Cardiac fibroblast (primary cell): ENCODE data around the gene SOST.

Experiments
- DNase-seq, 2 donors: peaks; one replicate each; pipeline versions ENCODE4 v3.0.0 to v3.0.0-alpha.2; 2010; ENCODE audit warnings: low read depth in 2 of 2
- H3K4me3 ChIP-seq, 2 donors: replicated peaks in 1 of 2; 1 replicate in 1 of 2; 2 replicates in 1 of 2; pipeline ENCODE4 v1.5.1; 2011; ENCODE audit warnings: low read depth in 2 of 2, low read length in 2 of 2, mild to moderate bottlenecking in 2 of 2, moderate library complexity in 1 of 2
- TF ChIP-seq, protein P1 (sequence below): IDR thresholded peaks from one replicate; pipeline ENCODE4 v1.5.1; 2011; ENCODE audit warnings: low read depth, mild to moderate bottlenecking, low read length, inconsistent platforms

Gene SOST

DNA sequence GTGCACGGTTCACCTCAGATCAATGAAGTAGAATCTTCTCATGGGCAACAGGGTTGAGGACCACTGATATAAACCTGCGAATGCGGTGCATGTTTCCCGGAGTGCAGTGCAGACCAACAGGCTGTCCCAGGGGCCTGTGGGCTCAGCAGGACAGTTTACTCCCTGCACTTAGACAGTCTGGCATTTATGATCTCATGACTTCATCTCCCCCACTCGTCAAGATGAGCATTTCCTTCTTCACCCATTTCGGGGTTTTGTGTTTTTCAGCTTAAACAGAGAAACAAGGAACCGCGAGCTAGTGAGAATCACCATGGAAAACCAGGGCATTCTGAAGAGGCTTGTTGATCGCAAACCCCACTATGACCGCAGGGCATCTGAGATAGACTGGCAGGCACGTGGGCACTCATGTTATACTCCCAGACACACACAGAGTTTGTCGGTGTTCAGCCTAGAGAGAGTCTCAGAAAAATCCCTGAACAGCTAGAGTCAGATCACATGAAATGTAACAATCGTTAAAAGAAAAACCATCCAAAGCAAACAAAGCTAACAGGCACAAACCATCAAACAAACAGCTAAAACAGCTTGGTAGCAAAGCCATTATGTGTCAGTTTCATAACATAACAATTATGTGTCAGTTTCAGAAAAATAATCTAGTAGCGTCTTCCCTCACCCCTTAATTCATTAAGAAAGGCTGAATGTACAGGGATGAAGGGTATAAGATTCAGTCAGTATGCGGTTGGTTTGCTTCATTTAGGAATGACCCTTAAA is 24.5 kb upstream of the SOST start:
- DNase-seq = no peak
- TF ChIP-seq, protein P1, sequence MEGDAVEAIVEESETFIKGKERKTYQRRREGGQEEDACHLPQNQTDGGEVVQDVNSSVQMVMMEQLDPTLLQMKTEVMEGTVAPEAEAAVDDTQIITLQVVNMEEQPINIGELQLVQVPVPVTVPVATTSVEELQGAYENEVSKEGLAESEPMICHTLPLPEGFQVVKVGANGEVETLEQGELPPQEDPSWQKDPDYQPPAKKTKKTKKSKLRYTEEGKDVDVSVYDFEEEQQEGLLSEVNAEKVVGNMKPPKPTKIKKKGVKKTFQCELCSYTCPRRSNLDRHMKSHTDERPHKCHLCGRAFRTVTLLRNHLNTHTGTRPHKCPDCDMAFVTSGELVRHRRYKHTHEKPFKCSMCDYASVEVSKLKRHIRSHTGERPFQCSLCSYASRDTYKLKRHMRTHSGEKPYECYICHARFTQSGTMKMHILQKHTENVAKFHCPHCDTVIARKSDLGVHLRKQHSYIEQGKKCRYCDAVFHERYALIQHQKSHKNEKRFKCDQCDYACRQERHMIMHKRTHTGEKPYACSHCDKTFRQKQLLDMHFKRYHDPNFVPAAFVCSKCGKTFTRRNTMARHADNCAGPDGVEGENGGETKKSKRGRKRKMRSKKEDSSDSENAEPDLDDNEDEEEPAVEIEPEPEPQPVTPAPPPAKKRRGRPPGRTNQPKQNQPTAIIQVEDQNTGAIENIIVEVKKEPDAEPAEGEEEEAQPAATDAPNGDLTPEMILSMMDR = no peak
- H3K4me3 ChIP-seq = no peak overlapping the region

DNA sequence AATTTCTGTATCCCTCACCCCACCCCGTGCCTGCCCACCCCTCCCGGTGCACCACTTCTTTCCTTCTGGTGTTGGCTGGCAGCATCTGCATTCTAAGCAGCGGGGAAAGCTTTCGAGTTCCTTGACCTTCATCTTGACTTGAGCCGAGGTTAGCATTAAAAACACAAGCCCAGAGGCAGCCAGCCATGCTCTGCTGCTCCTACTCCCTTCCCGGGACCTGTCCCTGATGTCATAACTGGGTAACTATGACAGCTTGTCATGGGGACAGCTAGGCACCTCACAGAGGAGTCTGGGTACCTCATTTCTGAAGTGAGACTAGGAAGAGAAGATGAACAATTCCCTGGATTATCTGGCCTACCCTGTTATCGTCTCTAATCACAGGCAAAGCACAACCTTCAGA is 21.5 kb upstream of the SOST start, which contains the start of gene CFAP97D1:
Gene CFAP97D1, plus strand, starts transcription at position 301 of the 400 bp plus-strand sequence. Its CDS starts 28 bp downstream, at position 329.
- DNase-seq = no peak
- peak within 1 kb of the TSS; percentile 63 to 96 for H3K4me3 ChIP-seq
- TF ChIP-seq, protein P1 = no peak

DNA sequence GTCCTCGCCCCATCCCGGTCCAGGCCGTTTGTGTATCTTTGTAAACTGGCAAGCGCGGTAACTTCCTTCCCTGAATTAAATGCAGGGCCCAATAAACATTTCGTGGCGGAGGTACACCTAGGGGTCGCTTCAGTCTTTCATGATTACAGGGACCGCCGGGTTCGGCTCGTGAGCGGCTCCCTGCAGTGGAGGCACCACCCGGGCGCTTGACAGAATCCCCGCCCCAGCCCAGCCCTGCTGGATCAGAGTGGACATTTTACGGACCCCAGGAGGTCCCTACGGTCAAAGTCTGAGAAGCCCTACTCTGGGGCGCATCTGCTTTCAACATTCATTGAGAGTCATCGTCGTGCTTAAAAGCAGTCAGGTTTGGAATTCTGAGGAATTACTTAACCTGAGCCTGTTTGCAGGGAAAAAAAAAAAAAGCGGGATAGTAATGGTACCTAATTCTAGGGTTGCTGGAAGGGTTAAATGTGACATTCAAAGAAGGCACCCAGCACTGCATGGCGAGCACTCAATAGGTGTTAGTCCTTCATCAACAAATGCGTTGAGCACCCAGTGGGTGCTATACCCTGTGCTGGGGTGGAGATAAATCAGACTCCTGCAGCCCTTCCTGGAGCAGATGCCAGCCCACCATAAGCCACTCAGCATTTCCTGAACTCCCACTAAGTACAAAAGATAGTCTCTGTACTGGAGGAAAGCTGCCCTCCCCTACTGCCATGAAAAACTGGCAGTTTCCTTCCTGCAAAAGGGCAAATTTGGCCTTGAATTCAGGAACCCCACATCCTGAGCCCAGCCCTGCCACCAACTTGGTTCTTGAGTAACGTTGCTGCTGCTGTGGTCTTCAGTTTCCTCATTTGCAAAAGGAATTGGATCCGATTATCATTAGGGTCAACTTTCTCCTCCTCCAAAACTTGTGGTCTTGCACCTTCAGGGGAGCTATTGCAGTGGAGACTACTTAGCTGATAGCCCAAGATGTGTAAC is 20.8 kb upstream of the SOST start:
- peak overlapping the region; percentile 63 to 96 for H3K4me3 ChIP-seq
- TF ChIP-seq, protein P1 = peak; percentile 15
- peak in 1 of 2 donors; percentile 41 for DNase-seq

DNA sequence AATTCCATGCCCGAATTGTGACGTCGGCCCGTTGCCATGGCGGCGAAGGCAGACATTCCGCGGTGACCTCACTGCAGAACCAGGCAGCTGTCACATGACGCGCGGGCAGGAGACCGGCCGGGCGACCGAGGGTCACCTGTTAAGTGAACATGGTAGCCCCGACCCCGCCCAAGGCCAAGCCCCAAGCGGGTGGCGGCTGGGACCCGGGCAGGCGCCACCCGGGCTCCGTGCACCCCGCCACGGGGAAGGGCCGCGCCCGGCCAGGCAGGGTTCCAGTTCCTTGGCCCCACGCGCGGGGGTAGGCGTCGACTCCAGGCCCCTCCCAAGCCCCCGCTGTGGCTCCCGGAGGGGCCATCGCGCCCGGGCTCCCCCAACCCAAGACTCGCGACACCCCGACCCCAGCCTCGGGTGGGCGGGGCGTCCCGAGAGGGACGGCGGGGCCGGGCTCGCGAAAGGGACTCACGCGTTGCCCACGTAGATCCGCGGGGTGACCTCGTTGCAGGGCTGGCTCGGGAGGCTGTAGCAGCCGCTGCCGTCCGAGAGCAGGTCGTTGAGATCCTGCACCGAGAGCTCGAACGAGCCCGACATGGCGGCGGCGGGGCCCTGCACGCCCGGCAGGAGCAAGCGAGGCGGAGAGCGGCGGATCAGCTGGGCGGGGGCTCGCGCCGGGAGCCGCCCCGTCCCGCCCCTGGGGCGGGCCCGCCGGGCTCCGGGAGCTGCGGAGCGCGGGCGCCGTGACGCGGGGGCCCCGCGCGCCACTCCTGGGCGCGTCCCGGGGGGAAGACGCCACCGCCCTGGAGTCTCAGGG is 19.9 kb upstream of the SOST start, which contains the start of gene DUSP3:
Gene DUSP3, minus strand, starts transcription at position 641 of the 808 bp plus-strand sequence. Its CDS starts 53 bp downstream, at position 588.
- TF ChIP-seq, protein P1 = no peak
- H3K4me3 ChIP-seq = peak within 1 kb of the TSS; percentile 79 to 96
- peak; percentile 94 to 96 for DNase-seq

DNA sequence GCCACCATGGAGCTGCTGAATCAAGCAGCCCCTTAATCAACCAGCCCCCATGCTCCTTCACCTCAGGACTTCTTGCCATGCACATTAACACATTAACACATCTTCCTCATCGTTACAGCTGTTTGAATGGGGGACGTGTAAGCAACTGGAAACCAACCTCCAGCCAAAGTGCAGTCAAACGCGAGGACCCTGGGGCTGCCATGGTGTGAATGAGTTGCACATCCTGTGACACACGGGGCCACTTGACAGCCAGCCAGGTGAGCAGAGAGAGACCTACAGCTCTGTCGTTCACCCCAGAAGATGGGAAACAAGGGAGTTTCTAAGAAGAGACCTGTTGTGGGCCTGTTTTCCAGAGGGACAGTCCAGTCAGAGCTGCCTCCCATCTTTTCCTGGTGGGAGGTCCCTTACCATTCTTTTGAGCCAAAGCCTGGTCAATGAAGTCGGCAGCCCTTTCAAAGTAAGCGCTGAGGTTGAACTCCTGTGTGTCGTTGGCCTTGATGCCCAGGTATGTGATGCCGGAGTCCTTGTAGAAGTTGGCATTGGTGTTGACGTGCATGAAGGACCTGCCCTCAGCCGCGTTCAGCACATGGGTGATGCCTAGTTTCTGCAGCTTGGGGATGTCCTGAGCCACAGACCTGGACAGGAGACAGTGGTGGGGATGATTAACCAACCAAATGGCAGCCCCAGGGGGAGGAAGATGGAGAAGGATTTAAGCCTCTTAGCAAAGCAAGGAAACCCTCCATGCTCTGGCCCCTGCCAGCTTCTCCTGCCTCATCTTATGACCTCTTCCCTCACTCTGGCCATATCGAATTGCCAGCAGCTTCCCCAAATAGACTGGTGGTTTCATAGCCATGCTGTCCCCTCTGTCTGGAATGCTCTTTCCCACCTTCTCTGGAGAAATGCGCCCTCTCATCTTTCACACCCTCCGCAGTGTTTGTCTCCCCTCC is 16.0 kb upstream of the SOST start:
- TF ChIP-seq, protein P1 = no peak
- H3K4me3 ChIP-seq = no peak overlapping the region
- no peak for DNase-seq
